Measurements from ENCODE around the gene XXYLT1.

Gene XXYLT1

GRCh38 chr3:195184716-195185421 lies 86.1 kb downstream of the XXYLT1 start:
- DNase-seq (ENCODE audit: low read depth), result no peak

DNA sequence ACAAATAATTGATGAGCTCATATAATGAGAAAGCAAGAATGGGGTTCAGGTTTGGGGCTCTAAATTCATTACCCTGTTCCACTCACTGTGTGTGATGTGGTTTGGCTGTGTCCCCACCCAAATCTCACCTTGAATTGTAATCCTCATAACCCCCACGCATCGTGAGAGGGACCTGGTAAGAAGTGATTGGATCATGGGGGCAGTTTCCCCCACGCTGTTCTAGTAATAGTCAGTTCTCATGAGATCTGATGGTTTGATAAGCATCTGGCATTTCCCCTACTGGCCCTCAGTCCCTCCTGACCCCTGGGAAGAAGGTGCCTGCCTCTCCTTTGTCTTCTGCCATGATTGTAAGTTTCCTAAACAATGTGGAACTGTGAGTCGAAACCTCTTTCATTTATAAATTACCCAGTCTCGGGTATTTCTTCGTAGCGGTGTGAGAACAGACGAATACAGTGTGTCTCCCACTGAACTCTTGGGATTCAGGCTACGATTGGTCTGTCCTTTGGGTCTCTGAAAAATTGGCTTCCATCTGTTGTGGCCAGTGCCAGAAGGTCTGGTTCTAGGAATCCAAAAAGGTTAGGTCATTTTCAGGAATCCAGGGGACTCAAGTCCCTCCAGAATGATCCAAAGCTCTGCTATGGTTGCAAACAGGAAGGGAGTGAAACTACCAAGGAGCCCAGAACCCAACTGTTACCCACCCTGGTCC lies 87.7 kb downstream of the XXYLT1 start:
- DNase-seq (ENCODE audit: low read depth), result no peak

DNA sequence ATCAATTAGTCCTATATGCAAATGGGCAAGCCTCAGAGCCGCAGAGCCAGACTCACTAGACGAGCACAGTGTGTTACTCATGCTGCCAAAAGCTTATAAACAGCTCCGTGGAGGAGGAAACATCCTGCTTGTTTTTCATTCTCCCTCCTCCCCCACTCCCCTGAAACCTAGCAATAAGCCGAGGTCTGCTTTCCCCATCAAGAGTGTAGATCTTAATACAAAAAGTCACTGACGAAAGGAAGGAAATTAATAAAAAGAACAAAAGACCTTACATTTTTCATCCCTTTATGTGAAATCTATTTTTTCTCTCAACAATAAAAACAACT lies 88.5 kb downstream of the XXYLT1 start:
- peak; percentile 84 for DNase-seq (ENCODE audit: low read depth)

DNA sequence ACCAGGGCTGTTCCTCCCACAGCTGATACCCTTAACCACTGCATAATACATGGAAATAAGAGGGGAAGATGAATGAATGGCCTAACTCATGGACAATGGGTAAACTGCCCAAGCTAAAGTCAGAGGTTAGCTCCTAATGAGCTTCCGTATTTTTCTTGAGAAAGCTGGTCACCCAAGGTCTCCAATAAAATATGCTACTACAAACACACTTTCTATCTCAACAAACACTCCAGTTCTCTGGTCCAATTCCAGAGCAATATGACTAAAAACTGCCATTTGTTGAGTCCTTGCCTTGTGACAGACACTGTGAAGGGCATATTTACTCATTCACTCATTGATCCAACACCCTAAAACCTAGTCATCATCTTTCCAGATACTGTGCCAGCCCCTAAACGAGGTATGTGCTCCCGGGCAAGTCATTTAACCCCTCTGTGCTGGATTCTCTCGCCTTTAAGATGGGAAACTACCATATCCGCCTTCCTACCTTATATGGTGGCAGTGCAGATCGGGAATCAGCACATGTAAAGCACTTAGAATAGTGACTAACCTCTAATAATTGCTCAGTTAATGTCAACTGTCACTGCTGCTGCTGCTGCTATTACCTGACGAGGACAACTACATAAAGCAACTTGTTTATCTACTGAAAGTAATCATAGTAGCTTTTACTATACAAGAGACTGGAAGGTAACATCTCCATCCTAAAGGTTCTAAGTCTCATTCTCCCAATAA lies 89.1 kb downstream of the XXYLT1 start:
- DNase-seq (ENCODE audit: low read depth), result peak; percentile 49

DNA sequence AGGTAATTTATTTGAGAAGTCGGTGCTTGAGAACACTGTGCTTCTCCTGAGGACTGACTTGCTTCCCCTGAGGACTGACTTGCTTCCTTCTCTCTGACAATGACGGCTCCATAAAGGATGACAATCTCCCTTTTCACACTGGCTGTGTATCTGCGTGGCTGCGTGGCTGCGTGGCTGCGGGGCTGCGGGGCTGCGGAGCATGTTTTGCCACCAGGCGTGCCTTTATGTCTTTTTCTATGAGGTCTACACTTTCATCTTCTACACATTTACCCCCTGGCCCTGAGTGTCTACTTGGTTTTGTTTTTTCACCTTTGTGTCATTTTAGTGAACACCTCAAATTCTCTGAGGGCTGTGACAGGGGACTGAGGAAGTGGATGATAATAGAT lies 89.9 kb downstream of the XXYLT1 start:
- DNase-seq (ENCODE audit: low read depth), result no peak

GRCh38 chr3:195180490-195181112 lies 90.4 kb downstream of the XXYLT1 start:
- DNase-seq (ENCODE audit: low read depth), result no peak

DNA sequence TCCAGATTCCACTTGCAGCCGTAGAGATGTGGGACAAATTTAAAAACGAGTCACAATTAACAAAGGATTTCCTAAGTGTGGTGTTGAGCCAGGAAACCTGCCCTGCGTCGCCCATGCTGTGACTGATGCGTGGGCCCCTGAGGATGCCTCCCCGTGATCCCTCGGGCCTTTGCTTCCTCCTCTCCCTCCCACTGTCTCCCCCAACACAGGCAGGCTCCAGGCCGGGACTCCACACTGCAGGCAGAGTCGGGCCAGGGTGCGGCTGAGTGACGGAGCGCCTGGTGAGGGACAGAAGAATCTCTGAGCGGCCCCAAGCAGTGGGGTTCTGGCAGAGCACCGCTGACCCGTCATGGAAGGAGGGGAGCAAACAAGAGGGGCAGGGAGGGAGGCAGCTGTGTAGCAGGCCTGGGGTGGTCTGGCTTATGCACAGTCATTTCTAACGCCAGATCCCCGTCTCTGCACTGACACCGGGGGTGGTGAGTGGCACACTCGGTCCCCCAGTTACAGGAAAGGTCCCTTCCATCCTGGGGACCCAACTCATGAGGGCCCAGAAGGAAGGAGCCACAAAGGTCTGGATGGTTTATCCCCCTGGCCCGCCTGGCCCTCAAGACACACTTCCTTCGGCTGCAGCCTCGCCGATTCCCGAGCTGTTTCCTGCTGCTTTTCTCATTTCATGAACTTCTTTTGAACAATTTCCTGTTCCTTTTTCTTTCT lies 91.0 kb downstream of the XXYLT1 start:
- DNase-seq (ENCODE audit: low read depth), result no peak

DNA sequence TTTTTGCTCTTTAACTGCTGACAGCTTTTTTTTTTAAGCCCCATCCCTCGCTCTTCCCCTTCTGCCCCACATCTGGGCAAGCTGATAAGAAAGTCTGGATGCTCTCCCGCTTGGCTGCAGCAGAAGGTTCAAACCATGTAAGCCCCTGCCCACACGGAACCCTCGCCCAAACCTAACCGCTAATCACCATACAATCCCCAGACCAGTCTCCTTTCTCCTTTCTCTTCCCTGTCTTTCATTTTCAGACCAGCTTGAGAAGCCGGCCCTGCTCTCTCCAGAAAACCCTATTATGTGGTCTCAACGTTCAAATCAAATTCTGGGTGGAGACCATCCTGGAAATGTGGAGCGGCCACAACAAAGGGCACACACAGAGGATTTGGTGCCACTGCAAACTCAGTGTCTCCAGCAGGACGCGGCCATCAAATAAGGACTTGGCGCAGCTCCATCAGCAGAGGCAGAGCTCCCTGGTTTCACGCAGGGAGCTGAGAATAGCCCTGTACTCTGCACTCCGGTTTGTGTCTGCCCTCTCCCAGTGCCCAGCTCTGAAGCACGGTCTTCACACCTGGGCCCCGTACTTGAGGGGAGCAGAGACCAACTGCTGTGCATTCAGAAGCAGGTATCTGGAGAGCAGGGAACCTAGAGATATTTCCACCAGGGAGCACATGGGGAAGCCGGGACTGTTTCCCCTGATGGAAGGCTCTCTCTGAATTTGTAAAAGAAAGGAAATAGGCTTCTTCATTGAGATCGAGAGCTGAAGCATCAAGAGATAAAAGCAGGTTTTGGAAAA lies 92.6 kb downstream of the XXYLT1 start:
- DNase-seq (ENCODE audit: low read depth), result no peak

DNA sequence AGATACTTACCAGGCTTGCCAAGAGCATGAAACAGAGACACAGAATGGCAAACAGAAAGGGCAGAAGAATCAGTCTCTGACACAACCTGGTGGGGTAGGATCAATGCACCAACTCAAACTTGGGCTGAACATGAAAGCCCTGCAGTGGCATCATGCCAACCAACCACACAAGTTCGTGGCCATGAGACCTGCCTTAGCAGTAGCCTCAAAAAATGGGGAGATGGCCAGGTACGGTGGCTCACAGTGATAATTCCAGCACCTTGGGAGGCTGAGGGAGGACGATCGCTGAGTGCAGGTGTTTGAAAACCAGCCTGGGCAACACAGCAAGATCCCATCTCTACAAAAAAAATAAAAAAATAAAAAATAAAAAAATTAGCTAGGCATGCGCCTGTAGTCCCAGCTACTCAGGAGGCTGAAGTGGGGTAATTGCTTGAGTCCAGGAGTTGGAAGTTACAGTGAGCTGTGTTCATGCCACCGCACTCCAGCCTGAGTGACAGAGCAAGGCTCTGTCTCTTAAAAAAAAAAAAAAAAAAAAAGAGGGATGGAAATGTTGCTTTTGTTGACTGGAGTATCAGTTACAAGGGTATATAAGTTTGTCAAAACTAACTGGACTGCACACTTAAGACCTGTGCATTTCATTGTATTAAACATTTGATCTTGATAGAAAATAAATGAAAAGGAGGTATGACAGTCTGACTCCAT lies 93.4 kb downstream of the XXYLT1 start:
- no peak for DNase-seq (ENCODE audit: low read depth)

GRCh38 chr3:195176776-195177175 lies 94.2 kb downstream of the XXYLT1 start:
- DNase-seq (ENCODE audit: low read depth), result no peak

- DNase-seq (ENCODE audit: low read depth), result no peak
Observed at GRCh38 chr3:195175476-195176337, 95.3 kb downstream of the XXYLT1 start.

GRCh38 chr3:195175076-195175475 lies 95.9 kb downstream of the XXYLT1 start:
- DNase-seq (ENCODE audit: low read depth), result no peak

GRCh38 chr3:195173657-195174056 lies 97.3 kb downstream of the XXYLT1 start:
- no peak for DNase-seq (ENCODE audit: low read depth)

DNA sequence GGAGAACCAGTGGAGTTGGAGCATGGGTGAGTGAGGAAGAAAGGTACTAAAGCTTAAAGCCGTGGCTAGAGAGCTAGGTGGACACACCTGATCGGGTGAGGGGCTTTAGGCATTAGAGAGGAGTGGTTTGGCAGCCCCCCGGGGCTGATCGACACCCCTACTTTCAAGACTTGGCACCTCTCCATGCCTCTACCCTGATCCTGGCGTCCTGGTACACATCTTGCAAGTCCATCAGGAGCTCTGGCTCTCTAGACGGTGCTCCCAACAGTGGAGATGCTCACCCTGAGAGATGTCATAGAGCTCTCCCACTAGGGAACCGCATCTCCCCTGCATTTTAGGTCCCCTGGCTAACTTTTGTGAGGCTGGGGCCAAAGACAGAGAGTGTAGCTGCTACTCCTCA lies 98.1 kb downstream of the XXYLT1 start:
- no peak for DNase-seq (ENCODE audit: low read depth)

DNA sequence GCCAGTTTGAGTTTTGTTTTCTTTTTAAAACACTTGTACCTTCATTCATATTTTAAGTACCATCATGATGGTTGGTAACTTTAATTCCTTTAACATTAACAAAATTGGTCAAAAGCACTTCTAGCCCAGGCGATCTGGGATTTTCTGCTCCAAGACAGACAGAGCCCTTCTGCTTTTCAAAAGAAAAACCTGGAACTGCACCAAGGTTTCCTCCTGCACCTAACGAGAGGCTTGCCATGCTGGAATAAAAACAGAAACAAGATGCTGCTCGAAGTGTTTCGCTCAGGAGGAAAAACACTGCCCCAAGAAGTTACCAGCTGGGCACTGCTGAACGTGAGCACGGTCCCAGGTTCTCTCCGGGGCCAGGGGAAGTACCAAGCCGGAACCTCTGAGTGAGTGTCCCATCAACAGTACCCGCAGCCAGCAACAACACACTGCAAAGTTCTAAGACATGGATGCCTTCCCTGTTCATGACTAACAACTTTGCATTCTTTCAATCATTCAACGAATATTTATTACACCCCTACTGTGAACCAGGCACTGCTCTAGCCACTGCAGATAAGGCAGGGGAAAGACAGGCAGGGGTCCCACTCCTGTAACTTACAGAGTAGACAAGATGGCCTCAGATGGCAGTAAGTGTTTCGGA lies 98.8 kb downstream of the XXYLT1 start:
- DNase-seq (ENCODE audit: low read depth), result no peak

DNA sequence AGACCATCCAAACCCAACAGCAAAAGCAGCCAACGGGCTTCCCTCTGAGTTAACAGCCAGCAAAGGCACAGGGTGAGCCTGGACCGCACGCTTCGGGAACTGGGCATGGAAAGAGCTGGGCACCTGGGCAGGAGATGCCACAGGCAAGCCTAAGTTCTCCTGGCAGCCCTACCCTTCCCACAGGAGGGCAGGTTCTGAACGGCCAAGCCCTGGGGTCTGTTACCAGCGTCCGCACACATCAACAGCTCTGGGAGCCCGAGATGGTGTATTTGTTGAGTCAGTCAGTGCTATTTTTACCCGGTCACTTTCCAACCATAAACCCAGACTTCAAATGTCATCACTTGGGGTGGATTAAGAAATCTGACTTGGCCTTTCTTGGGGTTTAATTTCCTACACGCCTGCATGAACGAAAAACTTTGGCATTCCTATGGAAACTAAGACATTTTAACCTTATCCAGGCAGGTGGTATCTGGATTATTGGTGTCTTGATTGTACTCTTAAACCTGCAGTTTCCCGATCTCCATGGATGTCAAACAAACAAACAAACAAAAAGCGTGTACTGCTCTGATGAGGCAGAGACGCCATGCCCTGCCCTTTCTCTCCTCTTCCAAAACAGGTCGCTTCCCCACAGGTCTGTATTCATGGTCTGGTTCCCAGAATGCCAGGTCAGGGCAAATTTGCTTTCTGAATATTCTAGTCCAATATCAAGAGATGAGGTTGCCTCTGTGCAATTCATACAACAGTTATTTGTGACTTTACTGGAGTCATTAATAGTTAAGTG lies 99.7 kb downstream of the XXYLT1 start:
- no peak for DNase-seq (ENCODE audit: low read depth)

GRCh38 chr3:195170496-195170895 lies 100.5 kb downstream of the XXYLT1 start:
- no peak for DNase-seq (ENCODE audit: low read depth)

DNA sequence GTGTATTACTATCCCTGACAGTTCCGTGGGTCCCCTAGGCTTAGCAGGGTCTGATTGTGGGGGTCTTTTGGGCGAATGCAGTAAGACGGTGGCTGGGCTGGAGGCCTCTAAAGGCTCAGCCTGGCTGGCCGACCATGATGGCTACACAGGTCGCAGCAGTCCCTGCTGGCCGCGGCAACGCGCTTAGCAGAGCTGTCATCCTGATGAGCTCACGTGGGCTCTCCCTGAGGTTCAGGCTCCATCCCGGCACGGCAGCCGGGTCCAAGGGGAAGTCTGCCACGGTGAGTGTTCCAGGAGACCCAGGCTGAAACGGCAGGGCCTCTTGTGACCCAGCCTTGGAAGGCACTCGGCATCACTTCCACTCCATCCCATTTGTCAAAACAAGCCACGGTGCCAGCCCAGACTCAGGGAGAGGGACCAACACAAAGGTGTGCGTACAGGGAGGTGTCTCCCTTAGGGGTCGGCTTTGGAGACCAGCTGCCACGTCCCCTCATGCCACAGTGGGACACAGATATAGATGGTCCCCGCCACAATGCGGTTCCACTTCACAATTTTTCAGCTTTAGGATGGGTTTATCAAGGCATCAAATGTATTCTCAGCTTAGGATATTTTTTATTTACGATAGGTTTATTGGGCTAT lies 101.8 kb downstream of the XXYLT1 start:
- no peak for DNase-seq (ENCODE audit: low read depth)

All from ELR (cell line).